ENCODE data around the gene SCD5. TPM values are rescaled to one million over a fixed set of nuclear protein-coding genes. Genes with fewer than 3 reads are reported as not detected.

SCD5 gene
- polyA plus RNA-seq, 2 of the 4 experiments (the other 2 are of a cell fraction): 9.8 to 11.9 TPM

GRCh38 chr4:82678051-82678450 lies 120.5 kb downstream of the SCD5 start:
- no peak overlapping the region for H3K4me3 ChIP-seq
- POLR2A ChIA-PET: no interaction called here
- no peaks in the 10 kb centered on the region for H3K4me1 ChIP-seq
- no peak for TF ChIP-seq NPAS2 (CRISPR knock-in tag; IDR thresholded peaks at IDR 0.05; ENCODE audit: borderline replicate concordance)
- TF ChIP-seq HMGXB4 (CRISPR knock-in tag; IDR thresholded peaks at IDR 0.05; ENCODE audit: borderline replicate concordance): no peak
- no peak for TF ChIP-seq POLR2AphosphoS2 (conservative IDR thresholded peaks at IDR 0.05; ENCODE audit: low read length)
- TF ChIP-seq JUN (IDR thresholded peaks at IDR 0.05): no peak
- no peak for TF ChIP-seq CHD4 (IDR thresholded peaks at IDR 0.05; ENCODE audit: borderline replicate concordance)
- no peak for TF ChIP-seq ZSCAN20 (CRISPR knock-in tag; IDR thresholded peaks at IDR 0.05)
- no peak for TF ChIP-seq CEBPB (IDR thresholded peaks at IDR 0.05)
- no peak for TF ChIP-seq TP53 (CRISPR knock-in tag; IDR thresholded peaks at IDR 0.05)
- no peak for TF ChIP-seq HOXB13 (CRISPR knock-in tag; IDR thresholded peaks at IDR 0.05; ENCODE audit: low read depth)
- TF ChIP-seq, protein P1, sequence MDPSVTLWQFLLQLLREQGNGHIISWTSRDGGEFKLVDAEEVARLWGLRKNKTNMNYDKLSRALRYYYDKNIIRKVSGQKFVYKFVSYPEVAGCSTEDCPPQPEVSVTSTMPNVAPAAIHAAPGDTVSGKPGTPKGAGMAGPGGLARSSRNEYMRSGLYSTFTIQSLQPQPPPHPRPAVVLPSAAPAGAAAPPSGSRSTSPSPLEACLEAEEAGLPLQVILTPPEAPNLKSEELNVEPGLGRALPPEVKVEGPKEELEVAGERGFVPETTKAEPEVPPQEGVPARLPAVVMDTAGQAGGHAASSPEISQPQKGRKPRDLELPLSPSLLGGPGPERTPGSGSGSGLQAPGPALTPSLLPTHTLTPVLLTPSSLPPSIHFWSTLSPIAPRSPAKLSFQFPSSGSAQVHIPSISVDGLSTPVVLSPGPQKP (IDR thresholded peaks at IDR 0.05; ENCODE audit: low read depth, low read length): no peak
- TF ChIP-seq, protein P2, sequence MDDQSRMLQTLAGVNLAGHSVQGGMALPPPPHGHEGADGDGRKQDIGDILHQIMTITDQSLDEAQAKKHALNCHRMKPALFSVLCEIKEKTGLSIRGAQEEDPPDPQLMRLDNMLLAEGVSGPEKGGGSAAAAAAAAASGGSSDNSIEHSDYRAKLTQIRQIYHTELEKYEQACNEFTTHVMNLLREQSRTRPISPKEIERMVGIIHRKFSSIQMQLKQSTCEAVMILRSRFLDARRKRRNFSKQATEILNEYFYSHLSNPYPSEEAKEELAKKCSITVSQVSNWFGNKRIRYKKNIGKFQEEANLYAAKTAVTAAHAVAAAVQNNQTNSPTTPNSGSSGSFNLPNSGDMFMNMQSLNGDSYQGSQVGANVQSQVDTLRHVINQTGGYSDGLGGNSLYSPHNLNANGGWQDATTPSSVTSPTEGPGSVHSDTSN (IDR thresholded peaks at IDR 0.05): no peak
- TF ChIP-seq, protein P3, sequence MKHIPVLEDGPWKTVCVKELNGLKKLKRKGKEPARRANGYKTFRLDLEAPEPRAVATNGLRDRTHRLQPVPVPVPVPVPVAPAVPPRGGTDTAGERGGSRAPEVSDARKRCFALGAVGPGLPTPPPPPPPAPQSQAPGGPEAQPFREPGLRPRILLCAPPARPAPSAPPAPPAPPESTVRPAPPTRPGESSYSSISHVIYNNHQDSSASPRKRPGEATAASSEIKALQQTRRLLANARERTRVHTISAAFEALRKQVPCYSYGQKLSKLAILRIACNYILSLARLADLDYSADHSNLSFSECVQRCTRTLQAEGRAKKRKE (CRISPR knock-in tag; IDR thresholded peaks at IDR 0.05; ENCODE audit: low read depth): no peak
- no peak for TF ChIP-seq E2F6 (IDR thresholded peaks at IDR 0.05; ENCODE audit: borderline replicate concordance, low read depth)
- TF ChIP-seq FOSL2 (IDR thresholded peaks at IDR 0.05): no peak
- no peak for TF ChIP-seq FOSL2 (CRISPR knock-in tag; IDR thresholded peaks at IDR 0.05)
- TF ChIP-seq EHMT2 (IDR thresholded peaks at IDR 0.05; ENCODE audit: low read depth): no peak
- no peak for TF ChIP-seq KDM5A (IDR thresholded peaks at IDR 0.05)
- no peak for TF ChIP-seq HDAC2 (IDR thresholded peaks at IDR 0.05)
- ATAC-seq (no peak), FAIRE-seq (no peak), DNase-seq (ENCODE audit: low read depth in 1 of 2, low spot score in 1 of 2) (no peak)
- H3K27ac ChIP-seq: no peak overlapping the region
- CTCF ChIA-PET: no interaction called here
- H3K4me2 ChIP-seq: no peak overlapping the region
- WGBS (ENCODE audit: missing lambda C conversion rate): 47% methylated on average over 4 of the region's 4 CpGs
- H3K9me3 ChIP-seq: no peaks in the 10 kb centered on the region

GRCh38 chr4:82677327-82677726 lies 121.3 kb downstream of the SCD5 start:
- ATAC-seq: no peak
- no peak for FAIRE-seq
- Histone ChIP-seq H3K4me1 (no peaks in the 10 kb centered on the region), H3K4me2 (no peak overlapping the region), H3K9me3 (no peaks in the 10 kb centered on the region), H3K4me3 (no peak overlapping the region), H3K27ac (no peak overlapping the region)
- TF ChIP-seq EHMT2 (IDR thresholded peaks at IDR 0.05; ENCODE audit: low read depth): no peak
- no peak for TF ChIP-seq MYC (IDR thresholded peaks at IDR 0.05; ENCODE audit: borderline replicate concordance, low read length)
- TF ChIP-seq MAZ (IDR thresholded peaks at IDR 0.05; ENCODE audit: borderline replicate concordance, low read depth, low read length): no peak
- no peak for TF ChIP-seq BCL3 (IDR thresholded peaks at IDR 0.05)
- no peak for TF ChIP-seq FOSL2 (IDR thresholded peaks at IDR 0.05)
- TF ChIP-seq FOSL2 (CRISPR knock-in tag; IDR thresholded peaks at IDR 0.05): no peak
- TF ChIP-seq, protein P3 (CRISPR knock-in tag; IDR thresholded peaks at IDR 0.05; ENCODE audit: low read depth): no peak
- no peak for TF ChIP-seq E2F6 (IDR thresholded peaks at IDR 0.05; ENCODE audit: borderline replicate concordance, low read depth)
- TF ChIP-seq MAX (IDR thresholded peaks at IDR 0.05): no peak
- no peak for TF ChIP-seq POLR2A (IDR thresholded peaks at IDR 0.05; ENCODE audit: low read length)
- no peak for DNase-seq (ENCODE audit: low read depth in 1 of 2, low spot score in 1 of 2)
- 81% methylated on average over 5 of the region's 5 CpGs for WGBS (ENCODE audit: missing lambda C conversion rate)
- CTCF ChIA-PET: no interaction called here
- POLR2A ChIA-PET: no interaction called here

Data from A549 (cell line).